GM12872 (cell line): Measurements from ENCODE around the gene RAD18.

Experiments
- TF ChIP-seq, protein P1 (sequence below): IDR thresholded peaks from 3 replicates; pipeline ENCODE4 v1.5.1; 2011; ENCODE audit warnings: low read depth, mild to moderate bottlenecking, low read length, moderate library complexity; ENCODE audit not compliant: insufficient read depth

Gene RAD18, protein sequence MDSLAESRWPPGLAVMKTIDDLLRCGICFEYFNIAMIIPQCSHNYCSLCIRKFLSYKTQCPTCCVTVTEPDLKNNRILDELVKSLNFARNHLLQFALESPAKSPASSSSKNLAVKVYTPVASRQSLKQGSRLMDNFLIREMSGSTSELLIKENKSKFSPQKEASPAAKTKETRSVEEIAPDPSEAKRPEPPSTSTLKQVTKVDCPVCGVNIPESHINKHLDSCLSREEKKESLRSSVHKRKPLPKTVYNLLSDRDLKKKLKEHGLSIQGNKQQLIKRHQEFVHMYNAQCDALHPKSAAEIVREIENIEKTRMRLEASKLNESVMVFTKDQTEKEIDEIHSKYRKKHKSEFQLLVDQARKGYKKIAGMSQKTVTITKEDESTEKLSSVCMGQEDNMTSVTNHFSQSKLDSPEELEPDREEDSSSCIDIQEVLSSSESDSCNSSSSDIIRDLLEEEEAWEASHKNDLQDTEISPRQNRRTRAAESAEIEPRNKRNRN

DNA sequence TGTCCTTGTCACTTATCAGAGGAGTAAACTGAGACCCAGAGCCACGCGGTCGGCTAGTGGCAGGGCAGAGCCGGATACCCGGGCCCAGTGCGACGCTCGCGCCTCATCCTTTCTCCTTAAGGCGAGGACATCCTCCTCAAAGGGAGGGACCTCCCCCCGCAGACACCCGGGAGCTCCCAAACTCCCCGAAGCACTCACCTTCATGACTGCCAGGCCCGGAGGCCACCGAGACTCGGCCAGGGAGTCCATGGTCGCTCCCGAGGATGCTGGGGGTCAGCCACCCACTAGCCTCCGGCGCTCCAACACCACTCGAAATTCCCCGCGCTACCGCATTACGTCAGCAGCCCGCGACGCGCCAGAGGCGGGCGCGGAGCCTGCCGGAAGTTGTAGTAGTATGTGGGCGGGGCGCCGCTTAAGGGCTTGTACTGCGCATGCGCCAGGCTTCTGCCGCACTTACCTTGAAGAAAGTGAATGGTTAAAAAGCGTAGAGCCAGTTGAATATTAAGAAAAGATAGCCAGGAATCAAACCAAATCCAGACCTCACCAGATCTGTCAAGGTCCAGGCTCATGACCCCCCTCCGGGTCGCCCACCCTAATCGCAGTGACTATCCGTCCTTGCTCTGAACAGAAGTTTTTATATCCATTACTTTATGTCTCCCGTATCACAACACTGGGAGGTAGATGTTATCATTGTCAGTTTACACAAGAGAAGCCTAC, at the start of gene RAD18:
TSS of gene RAD18 (minus strand) at position 336 of the 717 bp plus-strand sequence. CDS start at position 249, 87 bp downstream.
- TF ChIP-seq, protein P1, sequence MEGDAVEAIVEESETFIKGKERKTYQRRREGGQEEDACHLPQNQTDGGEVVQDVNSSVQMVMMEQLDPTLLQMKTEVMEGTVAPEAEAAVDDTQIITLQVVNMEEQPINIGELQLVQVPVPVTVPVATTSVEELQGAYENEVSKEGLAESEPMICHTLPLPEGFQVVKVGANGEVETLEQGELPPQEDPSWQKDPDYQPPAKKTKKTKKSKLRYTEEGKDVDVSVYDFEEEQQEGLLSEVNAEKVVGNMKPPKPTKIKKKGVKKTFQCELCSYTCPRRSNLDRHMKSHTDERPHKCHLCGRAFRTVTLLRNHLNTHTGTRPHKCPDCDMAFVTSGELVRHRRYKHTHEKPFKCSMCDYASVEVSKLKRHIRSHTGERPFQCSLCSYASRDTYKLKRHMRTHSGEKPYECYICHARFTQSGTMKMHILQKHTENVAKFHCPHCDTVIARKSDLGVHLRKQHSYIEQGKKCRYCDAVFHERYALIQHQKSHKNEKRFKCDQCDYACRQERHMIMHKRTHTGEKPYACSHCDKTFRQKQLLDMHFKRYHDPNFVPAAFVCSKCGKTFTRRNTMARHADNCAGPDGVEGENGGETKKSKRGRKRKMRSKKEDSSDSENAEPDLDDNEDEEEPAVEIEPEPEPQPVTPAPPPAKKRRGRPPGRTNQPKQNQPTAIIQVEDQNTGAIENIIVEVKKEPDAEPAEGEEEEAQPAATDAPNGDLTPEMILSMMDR: no peak

DNA sequence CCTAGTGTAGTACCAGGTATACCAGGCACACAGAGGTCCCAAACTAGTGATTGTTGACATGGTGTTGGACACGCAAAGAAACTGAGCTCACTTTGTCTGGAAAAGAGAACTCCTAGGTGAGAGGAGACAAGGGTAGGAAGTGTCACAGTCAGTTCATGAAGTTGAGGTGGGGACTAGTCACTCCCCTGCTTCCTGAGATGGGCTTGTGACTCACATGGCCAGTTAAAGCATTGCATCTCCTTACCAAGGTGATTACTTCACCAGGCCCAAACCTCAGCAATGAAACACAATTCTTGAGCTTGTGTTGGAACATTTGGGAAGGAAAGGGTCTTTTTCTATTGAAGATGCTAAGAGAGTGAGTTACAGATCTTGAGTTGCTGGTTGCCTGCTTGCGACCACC, 49.2 kb upstream of the RAD18 start:
- TF ChIP-seq, protein P1: no peak

DNA sequence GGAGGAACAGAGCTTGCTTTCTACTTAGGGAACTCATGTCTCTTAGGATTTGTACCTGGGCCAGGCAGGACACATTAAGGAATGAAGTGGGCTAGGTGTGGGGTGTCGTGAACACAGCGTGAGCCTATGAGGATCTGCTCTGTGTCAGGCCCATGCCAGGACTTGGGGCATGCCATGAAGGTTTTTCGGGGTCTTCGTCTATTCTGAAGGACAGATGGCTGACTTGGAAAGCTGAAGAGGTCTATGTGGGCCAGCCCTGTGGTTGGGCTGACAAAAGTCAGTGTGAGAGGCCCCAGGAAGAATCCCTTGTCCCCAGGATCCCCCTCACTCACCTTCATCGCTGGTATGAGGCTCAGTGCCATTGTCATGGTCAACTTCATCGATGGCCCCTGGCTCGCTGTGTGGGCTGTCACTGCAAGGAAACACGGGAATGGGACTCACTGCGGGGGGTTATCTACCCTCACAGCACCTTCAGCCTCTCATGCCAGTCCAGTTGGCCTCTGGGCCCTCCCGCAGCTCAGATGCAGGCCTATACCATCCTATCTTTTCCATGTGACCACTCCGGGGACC, 46.8 kb upstream of the RAD18 start:
- TF ChIP-seq, protein P1: no peak

DNA sequence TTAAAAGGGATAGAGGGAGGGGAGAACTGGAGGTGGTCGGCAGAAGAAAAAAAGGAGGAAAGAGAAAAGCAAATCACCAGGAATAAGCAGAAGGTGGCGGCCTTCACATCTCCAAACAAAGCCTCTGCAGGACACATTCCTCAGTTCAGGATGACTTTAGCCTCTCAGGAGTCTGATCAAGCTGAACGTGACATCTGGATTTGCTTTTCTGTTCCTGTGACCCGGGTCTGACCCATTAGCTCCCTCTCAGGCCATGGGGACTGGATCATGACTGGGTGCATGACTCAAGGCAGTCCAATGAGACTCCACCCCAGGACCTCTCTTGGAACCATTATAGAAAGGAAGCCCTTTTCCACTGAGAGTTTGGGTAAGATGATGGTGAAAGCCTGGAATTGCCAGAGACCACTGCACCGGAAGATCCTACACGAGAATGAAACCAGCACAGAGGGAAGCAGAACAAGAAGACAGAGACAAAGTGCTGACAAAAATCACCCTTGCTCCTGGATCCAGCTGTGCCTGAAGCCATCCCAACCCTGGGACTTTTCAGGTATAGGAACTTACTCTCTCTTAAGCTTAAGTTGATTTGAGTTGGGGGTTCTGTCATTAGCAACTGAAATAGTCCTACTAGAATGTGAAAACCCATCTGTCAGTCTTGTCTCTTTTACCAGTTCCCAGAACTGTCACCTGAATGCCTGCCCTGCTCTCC, 45.4 kb upstream of the RAD18 start:
- TF ChIP-seq, protein P1: no peak

DNA sequence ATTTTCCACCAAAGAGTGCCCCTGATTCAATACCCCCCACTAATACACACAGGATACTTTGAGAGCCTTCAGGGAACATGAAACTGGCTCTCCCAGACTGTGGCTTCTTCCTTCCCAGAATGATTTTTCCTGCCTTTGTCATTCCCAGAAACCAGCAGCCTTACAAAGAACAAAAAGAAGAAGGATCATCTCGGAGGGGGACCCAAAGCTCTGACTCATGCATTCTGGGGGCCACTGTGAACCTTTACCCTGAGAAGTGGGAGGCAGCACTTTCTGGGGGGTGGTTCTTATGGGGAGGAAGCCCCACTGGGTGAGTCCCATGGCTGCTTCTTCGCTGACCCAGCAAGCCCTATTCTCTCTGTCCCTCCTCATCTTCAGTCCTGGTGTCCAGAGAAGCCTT, 44.7 kb upstream of the RAD18 start:
- TF ChIP-seq, protein P1: no peak

DNA sequence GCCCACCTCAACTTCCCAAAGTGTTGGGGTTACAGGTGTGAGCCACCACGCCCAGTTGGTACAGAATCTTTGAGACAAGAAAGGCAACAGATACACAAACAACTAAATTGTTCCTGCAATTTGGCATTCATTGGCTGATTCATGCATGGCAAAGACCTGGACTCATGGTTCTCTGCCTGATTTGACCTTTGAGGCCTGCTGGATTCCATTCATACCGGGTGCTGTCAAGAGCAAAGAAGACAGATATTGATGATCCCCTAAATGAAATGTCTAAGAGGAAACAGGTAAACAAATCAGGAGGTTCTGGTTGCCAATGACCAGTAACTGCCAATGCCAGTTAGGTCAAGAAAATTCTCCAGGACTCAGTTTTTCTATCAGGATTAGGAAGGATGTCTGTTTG, 43.9 kb upstream of the RAD18 start:
- TF ChIP-seq, protein P1: no peak

DNA sequence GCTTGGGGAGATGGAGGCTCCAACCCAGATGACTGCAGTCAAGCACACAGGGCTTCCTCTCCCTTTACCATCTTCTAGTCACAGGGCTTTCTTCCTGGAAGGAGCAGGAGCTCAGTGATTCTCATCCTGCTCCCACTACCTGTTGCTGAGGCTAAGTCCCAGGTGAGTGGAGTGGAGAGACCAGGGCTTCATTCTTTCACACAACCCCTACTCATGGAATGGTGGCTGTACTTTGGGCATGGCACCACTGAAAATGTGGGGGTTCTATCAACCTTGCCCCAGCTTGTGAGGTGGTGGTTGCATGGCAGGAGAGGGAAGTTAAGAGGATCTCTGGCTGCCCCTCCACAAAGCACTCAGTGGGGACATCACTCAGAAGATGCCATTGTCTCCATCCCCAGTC, 36.8 kb upstream of the RAD18 start:
- TF ChIP-seq, protein P1: no peak
